Fibroblast of villous mesenchyme (primary cell): ENCODE measurements around the gene PADI6. TPM values are rescaled to one million over a fixed set of nuclear protein-coding genes. Genes with fewer than 3 reads are reported as not detected.

Source experiments
- DNase-seq: peaks from one replicate; pipeline ENCODE4 v3.0.0-alpha.2; 2010; ENCODE audit warnings: low read depth
- H3K4me3 ChIP-seq: 2 replicates; pipeline ENCODE4 v1.5.1; 2011; ENCODE audit warnings: low read depth, mild to moderate bottlenecking, low read length
- CTCF ChIP-seq: IDR thresholded peaks from 2 replicates; pipeline ENCODE4 v1.5.1; 2012; ENCODE audit warnings: low read depth, mild to moderate bottlenecking, low read length; ENCODE audit not compliant: insufficient read depth
- total RNA-seq: library from RNA; depleted of rRNA; stranded (reverse); fragments of >200 nt; gene quantifications from 2 replicates; pipeline ENCODE4 v1.2.3, GENCODE V29; 2012

PADI6 gene
- total RNA-seq, 1 donor, result not detected

DNA sequence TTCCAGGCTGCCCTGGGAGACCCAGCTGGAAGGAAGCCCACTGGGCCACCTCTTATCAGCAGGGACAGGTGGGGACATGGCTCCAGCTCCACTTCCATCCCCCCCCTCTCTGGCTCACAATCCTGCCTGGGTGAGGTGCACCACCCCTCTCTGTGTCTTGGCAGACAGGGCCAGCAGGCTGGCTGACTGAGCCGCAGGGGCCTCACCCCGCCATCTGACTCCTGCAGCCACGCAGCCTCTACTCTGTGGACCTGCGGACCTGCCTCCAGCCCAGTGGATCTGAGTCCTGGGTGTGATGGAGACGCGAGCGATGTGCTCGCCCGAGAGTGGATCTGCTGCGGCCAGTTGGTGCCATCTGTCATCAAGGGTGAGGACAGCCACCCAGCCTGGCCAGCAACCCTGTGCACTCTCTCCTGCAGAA lies 37.4 kb downstream of the PADI6 start:
- no peak for TF ChIP-seq CTCF
- no peak for DNase-seq
- H3K4me3 ChIP-seq, result no peak overlapping the region

DNA sequence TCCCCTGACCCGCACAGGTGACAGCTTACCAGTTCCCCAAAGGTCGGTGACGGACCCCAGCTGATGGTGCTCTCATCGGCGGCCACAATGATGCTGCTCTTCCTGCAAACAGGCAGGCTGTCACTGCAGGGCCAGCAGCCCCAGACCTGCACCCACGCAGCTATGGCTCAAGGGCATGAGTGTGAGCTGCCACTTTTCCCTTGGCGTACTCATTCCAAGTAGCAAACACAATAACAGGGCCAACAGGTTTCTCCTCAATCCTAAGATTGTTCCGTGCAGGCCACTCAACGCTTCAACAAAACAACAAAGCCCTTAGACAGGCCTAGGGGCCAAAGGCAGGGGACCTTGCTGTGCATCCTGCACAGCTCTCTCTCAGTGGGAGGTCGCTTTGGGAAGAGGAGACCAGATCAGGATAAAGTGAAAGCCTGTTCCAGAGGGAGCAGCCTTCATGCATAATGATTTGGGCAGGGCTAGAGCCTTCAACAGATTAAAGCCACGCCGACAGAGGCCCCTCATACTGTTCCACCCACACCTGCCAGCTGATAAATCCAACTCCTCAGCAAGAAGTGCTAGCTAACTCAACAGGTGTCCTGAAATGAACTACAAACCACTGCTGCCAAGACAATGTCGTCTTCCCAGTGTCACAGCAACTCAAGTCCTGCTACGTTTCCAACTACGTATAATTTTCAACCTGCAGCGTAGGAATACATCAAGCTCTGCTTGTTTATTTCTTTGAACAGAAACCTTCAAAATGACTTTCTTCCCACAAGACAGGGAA lies 40.3 kb downstream of the PADI6 start:
- DNase-seq, result no peak
- no peak overlapping the region for H3K4me3 ChIP-seq
- TF ChIP-seq CTCF, result no peak

GRCh38 chr1:17414022-17414421 lies 42.0 kb downstream of the PADI6 start:
- H3K4me3 ChIP-seq, result no peak overlapping the region
- DNase-seq, result no peak
- no peak for TF ChIP-seq CTCF

DNA sequence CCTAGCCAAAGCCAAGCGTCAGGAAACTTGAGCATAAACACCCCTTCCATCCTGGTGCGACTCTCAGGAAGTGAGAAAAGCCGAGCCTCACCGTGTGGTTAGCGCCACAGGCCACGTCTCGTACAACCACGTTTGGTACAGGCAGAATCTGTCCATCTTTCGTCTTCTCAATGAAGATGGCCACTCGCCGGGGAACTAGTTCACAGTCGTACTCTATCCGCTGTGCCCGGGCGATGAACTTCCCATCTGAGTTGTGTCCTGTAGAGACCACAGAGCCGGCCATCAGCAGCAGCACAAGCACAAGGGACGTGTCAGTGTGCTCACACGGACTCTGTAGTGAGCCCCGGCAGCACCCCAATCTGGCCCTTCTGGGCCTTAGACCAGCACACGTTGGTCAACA lies 44.4 kb downstream of the PADI6 start:
- TF ChIP-seq CTCF, result no peak

DNA sequence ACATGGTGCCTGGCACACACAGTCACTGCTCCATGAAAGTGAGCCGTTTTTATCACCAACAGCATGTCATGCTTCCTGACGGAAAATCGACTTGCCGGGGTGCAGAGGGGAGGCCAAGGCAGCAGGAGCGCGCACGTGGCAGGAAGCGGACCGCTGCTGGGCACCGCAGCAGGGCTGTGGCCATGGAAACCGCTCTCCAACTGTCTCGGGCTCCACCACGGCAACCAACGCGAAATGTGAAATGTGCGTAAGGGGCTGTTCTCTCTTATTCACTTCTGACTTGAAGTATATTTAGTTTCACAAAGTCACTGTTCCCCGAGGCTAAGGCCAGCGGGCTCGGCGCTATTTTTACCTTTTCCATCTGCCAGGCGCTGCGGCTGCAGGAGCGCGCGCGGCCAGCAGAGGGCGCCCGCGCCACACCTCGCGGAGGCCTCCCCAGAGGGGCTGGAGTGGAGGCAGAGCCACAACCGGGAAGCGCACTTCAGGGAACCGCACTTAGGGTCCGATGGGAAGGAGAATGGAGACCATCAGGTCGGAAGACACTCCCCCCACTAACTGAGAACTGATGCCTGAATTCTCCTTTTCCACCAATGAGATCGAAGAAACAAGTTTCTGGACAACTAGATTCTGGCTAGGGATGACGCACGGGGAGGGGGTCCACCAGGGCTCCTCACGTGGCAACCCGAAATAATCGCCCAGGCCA lies 47.8 kb downstream of the PADI6 start:
- peak; percentile 61 for DNase-seq
- peak; percentile 99 for TF ChIP-seq CTCF
- no peak overlapping the region for H3K4me3 ChIP-seq

More for the DNA sequence above, 44.4 kb downstream of the PADI6 start:
- H3K4me3 ChIP-seq, result no peak overlapping the region
- DNase-seq, result no peak

- no peak for TF ChIP-seq CTCF
- DNase-seq, result no peak
- no peak overlapping the region for H3K4me3 ChIP-seq
Observed at GRCh38 chr1:17420391-17420918, 48.5 kb downstream of the PADI6 start.
